ENCODE data around the gene C1orf116.

The C1orf116 gene

GRCh38 chr1:207014728-207015127 lies 17.8 kb downstream of the C1orf116 start:
- TF ChIP-seq TAF1 (IDR thresholded peaks at IDR 0.05; ENCODE audit: low read depth) (no peak), NFIC (IDR thresholded peaks at IDR 0.05) (no peak), TEAD4 (IDR thresholded peaks at IDR 0.05) (no peak), CEBPB (IDR thresholded peaks at IDR 0.05) (no peak), MAX (IDR thresholded peaks at IDR 0.05) (no peak), RAD21 (IDR thresholded peaks at IDR 0.05; ENCODE audit: low read depth) (no peak), EP300 (IDR thresholded peaks at IDR 0.05; ENCODE audit: borderline replicate concordance) (no peak), ZBTB7A (IDR thresholded peaks at IDR 0.05; ENCODE audit: low read depth) (no peak), YY1 (IDR thresholded peaks at IDR 0.05; ENCODE audit: low read depth) (no peak), TCF12 (IDR thresholded peaks at IDR 0.05; ENCODE audit: low read depth) (no peak), USF1 (IDR thresholded peaks at IDR 0.05) (no peak), FOXM1 (IDR thresholded peaks at IDR 0.05; ENCODE audit: borderline replicate concordance, low read depth) (no peak), CREB1 (IDR thresholded peaks at IDR 0.05; ENCODE audit: low read depth) (no peak), EGR1 (IDR thresholded peaks at IDR 0.05) (no peak)

- TF ChIP-seq FOXM1 (IDR thresholded peaks at IDR 0.05; ENCODE audit: borderline replicate concordance, low read depth) (no peak), EGR1 (IDR thresholded peaks at IDR 0.05) (no peak), RAD21 (IDR thresholded peaks at IDR 0.05; ENCODE audit: low read depth) (no peak), NFIC (IDR thresholded peaks at IDR 0.05) (no peak), TAF1 (IDR thresholded peaks at IDR 0.05; ENCODE audit: low read depth) (no peak), EP300 (IDR thresholded peaks at IDR 0.05; ENCODE audit: borderline replicate concordance) (no peak), CREB1 (IDR thresholded peaks at IDR 0.05; ENCODE audit: low read depth) (no peak), MAX (IDR thresholded peaks at IDR 0.05) (no peak), REST (IDR thresholded peaks at IDR 0.05; ENCODE audit: low read depth) (no peak), YY1 (IDR thresholded peaks at IDR 0.05; ENCODE audit: low read depth) (no peak), TCF12 (IDR thresholded peaks at IDR 0.05; ENCODE audit: low read depth) (no peak), ZBTB7A (IDR thresholded peaks at IDR 0.05; ENCODE audit: low read depth) (no peak), CEBPB (IDR thresholded peaks at IDR 0.05) (no peak), TEAD4 (IDR thresholded peaks at IDR 0.05) (no peak), USF1 (IDR thresholded peaks at IDR 0.05) (no peak)
Observed at GRCh38 chr1:207013321-207014085, 19.1 kb downstream of the C1orf116 start.

GRCh38 chr1:207010726-207011125 lies 21.8 kb downstream of the C1orf116 start:
- no peak for TF ChIP-seq MAX (IDR thresholded peaks at IDR 0.05)
- TF ChIP-seq REST (IDR thresholded peaks at IDR 0.05; ENCODE audit: low read depth), result no peak
- no peak for TF ChIP-seq CREB1 (IDR thresholded peaks at IDR 0.05; ENCODE audit: low read depth)
- no peak for TF ChIP-seq FOXM1 (IDR thresholded peaks at IDR 0.05; ENCODE audit: borderline replicate concordance, low read depth)
- TF ChIP-seq EP300 (IDR thresholded peaks at IDR 0.05; ENCODE audit: borderline replicate concordance), result no peak
- no peak for TF ChIP-seq YY1 (IDR thresholded peaks at IDR 0.05; ENCODE audit: low read depth)
- TF ChIP-seq TAF1 (IDR thresholded peaks at IDR 0.05; ENCODE audit: low read depth), result no peak
- no peak for TF ChIP-seq TCF12 (IDR thresholded peaks at IDR 0.05; ENCODE audit: low read depth)
- no peak for TF ChIP-seq RAD21 (IDR thresholded peaks at IDR 0.05; ENCODE audit: low read depth)
- TF ChIP-seq EGR1 (IDR thresholded peaks at IDR 0.05), result no peak
- TF ChIP-seq CEBPB (IDR thresholded peaks at IDR 0.05), result no peak
- TF ChIP-seq NFIC (IDR thresholded peaks at IDR 0.05), result no peak
- no peak for TF ChIP-seq TEAD4 (IDR thresholded peaks at IDR 0.05)
- no peak for TF ChIP-seq ZBTB7A (IDR thresholded peaks at IDR 0.05; ENCODE audit: low read depth)
- no peak for TF ChIP-seq USF1 (IDR thresholded peaks at IDR 0.05)

- TF ChIP-seq TCF12 (IDR thresholded peaks at IDR 0.05; ENCODE audit: low read depth) (no peak), EP300 (IDR thresholded peaks at IDR 0.05; ENCODE audit: borderline replicate concordance) (no peak), FOXM1 (IDR thresholded peaks at IDR 0.05; ENCODE audit: borderline replicate concordance, low read depth) (no peak), EGR1 (IDR thresholded peaks at IDR 0.05) (no peak), CEBPB (IDR thresholded peaks at IDR 0.05) (no peak), RAD21 (IDR thresholded peaks at IDR 0.05; ENCODE audit: low read depth) (no peak), USF1 (IDR thresholded peaks at IDR 0.05) (no peak)
Observed at GRCh38 chr1:207009945-207010344, 22.6 kb downstream of the C1orf116 start.

Measured in Ishikawa (cell line).